Motor neuron (in vitro differentiated cells): ENCODE results near the gene PKNOX2. TPM values are rescaled to one million over a fixed set of nuclear protein-coding genes. Genes with fewer than 3 reads are reported as not detected.

Experiments
- ATAC-seq, 8 experiments: fragments of 200-7000 bp; cut with Tn5 transposase; replicated peaks in 6 of 8; 2 replicates each; pipeline ENCODE4 v1.8.0; 2021; ENCODE audit warnings: mild to moderate bottlenecking in 8 of 8, moderate library complexity in 8 of 8
- H3K27ac ChIP-seq, 2 donors: fragments of 250-450 bp; sonication (Bioruptor Pico); 2 replicates each; pipeline ENCODE4 v1.9.0; 2021; ENCODE audit warnings: antibody characterized with exemption in 2 of 2, mild to moderate bottlenecking in 2 of 2, moderate library complexity in 1 of 2
- H3K4me1 ChIP-seq, 2 donors: fragments of 250-450 bp; sonication (Bioruptor Pico); replicated peaks in 1 of 2; 2 replicates each; pipeline ENCODE4 v1.6.1; 2021; ENCODE audit warnings: antibody characterized with exemption in 2 of 2, mild to moderate bottlenecking in 2 of 2, moderate library complexity in 1 of 2
- H3K4me3 ChIP-seq, 5 donors: fragments of 250-450 bp; sonication (Bioruptor Pico); 2 replicates each; pipeline ENCODE4 v1.9.0; 2021; ENCODE audit warnings: antibody characterized with exemption in 5 of 5, mild to moderate bottlenecking in 5 of 5, moderate library complexity in 4 of 5
- WGBS, 10 experiments: fragments of 450-650 bp; shearing (Covaris generic); methylation state at CpG; one replicate each; pipeline ENCODE4 v1.0.0; 2022; 5-methylcytosine and 5-hydroxymethylcytosine counted together
- in situ Hi-C, 9 experiments: fragments of 400-800 bp; cut with MboI; loops; one replicate each; pipeline ENCODE4 v1.15.0; 2021; ENCODE audit warnings: low sequenced_read_pairs in 9 of 9, low pct_unique_long_range_greater_than_20kb in 2 of 9; ENCODE audit not compliant: unreplicated experiment in 9 of 9
- total RNA-seq, 8 experiments: library from RNA; unstranded; fragments of 300-600 nt; gene quantifications; 2 replicates each; pipeline versions ENCODE4 v1.2.3 to v1.2.4, GENCODE V29; 2022

Gene PKNOX2
- 10 to 100 TPM in 2 of 8 experiments, 1 to 10 TPM in 4, under 1 TPM in 2; 0.25 to 18.0 (median 9.1) TPM for total RNA-seq

- Histone ChIP-seq H3K4me1 (peaks cover 44 to 48% of the 10 kb centered on the region in 2 donors), H3K27ac (peak within 1 kb of the TSS; percentile 82 to 85), H3K4me3 (peak within 1 kb of the TSS; percentile 60 to 85 (median 72))
- in situ Hi-C loops = loop anchor here in 4 of 9 experiments (10.0 to 25.0 kb wide), 3 partner anchors 50 to 180 kb away; no protein-coding TSS in a partner anchor
- no CpG with 5 or more reads among the region's 58 CpGs for WGBS, 10 experiments
- peak; percentile 69 to 81 (median 74) for ATAC-seq
Measured at GRCh38 chr11:125164422-125165110, at the start of gene PKNOX2. PKNOX2 (plus strand) TSS chr11:125164751; CDS start chr11:125351306, 186,555 bp downstream.

- in situ Hi-C loops = no loop called here
- WGBS, 10 experiments = 13 to 57% (median 34%) methylated on average over 2 to 4 of the region's 4 CpGs; no CpG with 5 or more reads in 3 of the 10 experiments
- Histone ChIP-seq H3K4me3 (no peak overlapping the region), H3K27ac (no peak overlapping the region), H3K4me1 (peaks cover 8 to 11% of the 10 kb centered on the region in 2 donors)
- no peak for ATAC-seq
Measured at GRCh38 chr11:125117429-125117828, 47.1 kb upstream of the PKNOX2 start.

- no peak overlapping the region for H3K4me3 ChIP-seq
- 31 to 92% (median 64%) methylated on average over 2 to 4 of the region's 4 CpGs for WGBS, 10 experiments
- in situ Hi-C loops = no loop called here
- ATAC-seq = no peak
- H3K27ac ChIP-seq = no peak overlapping the region
- H3K4me1 ChIP-seq = peaks cover 6 to 7% of the 10 kb centered on the region in 2 donors
Measured at GRCh38 chr11:125123194-125123946, 41.2 kb upstream of the PKNOX2 start.

GRCh38 chr11:125123947-125124617, 40.5 kb upstream of the PKNOX2 start:
- no peak overlapping the region for H3K4me3 ChIP-seq
- WGBS, 10 experiments = 37 to 93% (median 84%) methylated on average over 3 to 10 of the region's 10 CpGs
- H3K27ac ChIP-seq = no peak overlapping the region
- peak; percentile 23 to 94 (median 74) for ATAC-seq
- in situ Hi-C loops = no loop called here
- peaks cover 7 to 8% of the 10 kb centered on the region in 2 donors for H3K4me1 ChIP-seq

- ATAC-seq = no peak
- Histone ChIP-seq H3K27ac (no peak overlapping the region), H3K4me1 (peaks cover 13% of the 10 kb centered on the region in 2 donors), H3K4me3 (no peak overlapping the region)
- in situ Hi-C loops = no loop called here
- 60 to 100% (median 97%) methylated on average over 1 to 3 of the region's 4 CpGs; no CpG with 5 or more reads in 6 of the 10 experiments for WGBS, 10 experiments
Measured at GRCh38 chr11:125124618-125124992, 39.9 kb upstream of the PKNOX2 start.

- peaks cover 16 to 18% of the 10 kb centered on the region in 2 donors for H3K4me1 ChIP-seq
- in situ Hi-C loops = loop anchor here in 1 of 9 experiments (25.0 kb wide), 1 partner anchor 166 kb away; the partner anchor contains the start of gene CCDC15
- 21 to 88% (median 80%) methylated on average over 1 to 4 of the region's 4 CpGs; no CpG with 5 or more reads in 3 of the 10 experiments for WGBS, 10 experiments
- no peak overlapping the region for H3K4me3 ChIP-seq
- no peak overlapping the region for H3K27ac ChIP-seq
- no peak for ATAC-seq
Measured at GRCh38 chr11:125128450-125128849, 36.1 kb upstream of the PKNOX2 start.

GRCh38 chr11:125129316-125129993, 35.1 kb upstream of the PKNOX2 start:
- H3K27ac ChIP-seq = no peak overlapping the region
- H3K4me1 ChIP-seq = peaks cover 13 to 19% of the 10 kb centered on the region in 2 donors
- peak in 4 of 8 experiments; percentile 24 to 56 (median 44) for ATAC-seq
- H3K4me3 ChIP-seq = no peak overlapping the region
- in situ Hi-C loops = loop anchor here in 1 of 9 experiments (25.0 kb wide), 1 partner anchor 167 kb away; the partner anchor contains the start of gene CCDC15
- WGBS, 10 experiments = 65 to 94% (median 83%) methylated on average over 1 to 18 of the region's 22 CpGs

GRCh38 chr11:125132071-125132470, 32.5 kb upstream of the PKNOX2 start:
- Histone ChIP-seq H3K4me1 (peaks cover 20 to 28% of the 10 kb centered on the region in 2 donors), H3K4me3 (no peak overlapping the region), H3K27ac (no peak overlapping the region)
- no peak for ATAC-seq
- in situ Hi-C loops = loop anchor here in 1 of 9 experiments (25.0 kb wide), 1 partner anchor 170 kb away; the partner anchor contains the start of gene CCDC15
- 0 to 100% (median 78%) methylated on average over 1 of the region's 1 CpG; no CpG with 5 or more reads in 1 of the 10 experiments for whole genome bisulfite sequencing, 10 experiments

GRCh38 chr11:125132596-125132995, 32.0 kb upstream of the PKNOX2 start:
- no peak for ATAC-seq
- no peak overlapping the region for H3K4me3 ChIP-seq
- H3K27ac ChIP-seq = no peak overlapping the region
- WGBS, 10 experiments = 34 to 100% (median 76%) methylated on average over 1 to 7 of the region's 7 CpGs; no CpG with 5 or more reads in 1 of the 10 experiments
- in situ Hi-C loops = loop anchor here in 1 of 9 experiments (25.0 kb wide), 1 partner anchor 170 kb away; the partner anchor contains the start of gene CCDC15
- H3K4me1 ChIP-seq = peaks cover 25 to 33% of the 10 kb centered on the region in 2 donors

- in situ Hi-C loops = loop anchor here in 1 of 9 experiments (25.0 kb wide), 1 partner anchor 174 kb away; the partner anchor contains the start of gene CCDC15
Measured at GRCh38 chr11:125136001-125136400, 28.6 kb upstream of the PKNOX2 start.

GRCh38 chr11:125138966-125139365, 25.6 kb upstream of the PKNOX2 start:
- Histone ChIP-seq H3K4me1 (peaks cover 57 to 59% of the 10 kb centered on the region in 2 donors), H3K4me3 (no peak overlapping the region), H3K27ac (no peak overlapping the region)
- in situ Hi-C loops = loop anchor here in 1 of 9 experiments (25.0 kb wide), 1 partner anchor 177 kb away; the partner anchor contains the start of gene CCDC15
- ATAC-seq = no peak
- WGBS, 10 experiments = 0 to 100% (median 52%) methylated on average over 1 to 2 of the region's 8 CpGs; no CpG with 5 or more reads in 6 of the 10 experiments

More at GRCh38 chr11:125136001-125136400, 28.6 kb upstream of the PKNOX2 start:
- Histone ChIP-seq H3K27ac (no peak overlapping the region), H3K4me3 (no peak overlapping the region), H3K4me1 (peaks cover 48 to 57% of the 10 kb centered on the region in 2 donors)
- ATAC-seq = no peak

GRCh38 chr11:125139778-125140177, 24.8 kb upstream of the PKNOX2 start:
- peak in 1 of 8 experiments; percentile 19 for ATAC-seq
- peaks cover 55 to 59% of the 10 kb centered on the region in 2 donors for H3K4me1 ChIP-seq
- peak overlapping the region in 1 of 2 donors; percentile 45 for H3K27ac ChIP-seq
- in situ Hi-C loops = loop anchor here in 1 of 9 experiments (25.0 kb wide), 1 partner anchor 177 kb away; the partner anchor contains the start of gene CCDC15
- WGBS, 10 experiments = 0 to 60% (median 29%) methylated on average over 1 to 3 of the region's 3 CpGs; no CpG with 5 or more reads in 4 of the 10 experiments
- no peak overlapping the region for H3K4me3 ChIP-seq
